GM12872 (cell line): Measurements from ENCODE around the gene CMIP.

Experiments used
- CTCF ChIP-seq: IDR thresholded peaks from 3 replicates; pipeline ENCODE4 v1.5.1; 2011; ENCODE audit warnings: low read depth, mild to moderate bottlenecking, low read length, moderate library complexity; ENCODE audit not compliant: insufficient read depth

The CMIP gene

DNA sequence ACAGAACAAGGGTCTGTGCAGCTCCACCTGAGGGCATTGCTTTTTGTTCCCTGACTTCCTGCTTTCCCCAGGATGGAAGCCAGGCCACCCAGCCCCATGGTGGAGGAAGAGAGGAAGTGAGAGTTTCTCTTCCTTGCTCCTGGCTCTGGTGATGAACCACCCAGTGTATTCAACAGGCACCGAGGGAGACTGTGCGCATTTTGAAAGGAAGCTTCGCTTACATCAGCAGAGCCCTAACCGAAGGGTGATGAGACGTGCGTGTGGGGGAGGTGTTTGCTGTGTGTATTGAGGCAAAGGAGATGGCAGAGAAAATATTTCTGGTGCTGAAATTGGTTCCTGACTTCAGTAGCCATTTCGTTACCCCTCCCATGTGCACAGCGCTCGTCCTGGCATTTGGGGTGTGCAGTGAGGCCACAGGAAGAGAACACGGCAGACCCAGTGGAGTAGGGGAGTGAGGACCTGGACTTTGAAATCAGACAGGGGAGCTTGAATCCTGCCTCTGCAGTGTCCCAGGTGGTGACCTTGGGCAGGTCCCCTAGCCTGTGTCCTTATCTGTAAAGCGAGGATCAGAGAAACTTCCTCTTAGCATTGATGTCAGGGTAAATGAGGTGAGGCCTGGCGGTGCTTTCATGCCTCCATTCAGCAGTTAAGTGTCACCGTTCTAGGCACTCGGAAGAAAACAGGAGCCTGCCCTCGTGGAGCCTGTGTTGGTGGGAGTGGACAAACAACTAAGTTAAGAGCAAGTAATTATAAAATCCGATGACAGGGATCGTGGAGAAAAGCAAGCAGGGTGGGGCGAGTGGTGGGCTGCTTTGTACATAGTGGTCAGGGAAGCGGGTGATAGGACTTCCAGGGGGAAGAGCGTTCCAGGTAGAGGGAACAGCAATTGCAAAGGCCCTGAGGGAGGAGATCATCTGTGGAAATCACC is 7.4 kb downstream of the CMIP start:
- TF ChIP-seq CTCF = no peak

DNA sequence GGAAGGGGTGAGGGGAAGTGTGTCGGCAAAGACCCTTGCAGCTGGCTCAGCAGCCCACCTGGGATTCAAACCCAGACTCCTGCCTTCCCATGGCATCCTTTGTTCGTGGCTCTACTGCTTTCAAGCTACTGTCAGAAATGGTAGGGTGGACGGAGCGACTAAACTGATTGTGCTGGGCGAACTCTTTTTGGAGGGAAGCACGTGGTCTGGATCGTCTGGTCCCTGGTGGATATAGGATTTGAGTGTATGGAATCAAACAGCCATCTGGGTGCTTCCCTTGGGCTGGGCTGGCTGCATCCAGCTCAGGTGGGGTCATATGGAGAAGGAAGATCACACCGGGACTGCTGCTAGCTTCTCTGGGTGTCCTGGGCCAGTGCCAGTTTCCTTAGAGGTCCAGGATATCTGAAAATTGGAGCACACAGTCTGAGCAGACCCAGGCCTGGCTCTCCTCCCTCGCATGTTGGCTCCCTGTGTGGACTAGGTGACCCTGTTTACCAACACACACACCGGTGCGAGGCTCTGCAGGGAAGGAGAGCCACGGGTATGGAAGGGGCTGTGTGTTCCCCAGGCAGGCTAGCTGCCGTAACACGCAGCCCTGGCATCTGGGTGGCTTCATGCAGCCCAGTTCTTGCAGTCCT is 8.6 kb downstream of the CMIP start:
- TF ChIP-seq CTCF = no peak

GRCh38 chr16:81454044-81454443 is 9.4 kb downstream of the CMIP start:
- TF ChIP-seq CTCF = no peak

- TF ChIP-seq CTCF = no peak
These were observed 10.4 kb downstream of the CMIP start for GRCh38 chr16:81455006-81455405.

- no peak for TF ChIP-seq CTCF
These were observed 11.3 kb downstream of the CMIP start for GRCh38 chr16:81455720-81456494.

DNA sequence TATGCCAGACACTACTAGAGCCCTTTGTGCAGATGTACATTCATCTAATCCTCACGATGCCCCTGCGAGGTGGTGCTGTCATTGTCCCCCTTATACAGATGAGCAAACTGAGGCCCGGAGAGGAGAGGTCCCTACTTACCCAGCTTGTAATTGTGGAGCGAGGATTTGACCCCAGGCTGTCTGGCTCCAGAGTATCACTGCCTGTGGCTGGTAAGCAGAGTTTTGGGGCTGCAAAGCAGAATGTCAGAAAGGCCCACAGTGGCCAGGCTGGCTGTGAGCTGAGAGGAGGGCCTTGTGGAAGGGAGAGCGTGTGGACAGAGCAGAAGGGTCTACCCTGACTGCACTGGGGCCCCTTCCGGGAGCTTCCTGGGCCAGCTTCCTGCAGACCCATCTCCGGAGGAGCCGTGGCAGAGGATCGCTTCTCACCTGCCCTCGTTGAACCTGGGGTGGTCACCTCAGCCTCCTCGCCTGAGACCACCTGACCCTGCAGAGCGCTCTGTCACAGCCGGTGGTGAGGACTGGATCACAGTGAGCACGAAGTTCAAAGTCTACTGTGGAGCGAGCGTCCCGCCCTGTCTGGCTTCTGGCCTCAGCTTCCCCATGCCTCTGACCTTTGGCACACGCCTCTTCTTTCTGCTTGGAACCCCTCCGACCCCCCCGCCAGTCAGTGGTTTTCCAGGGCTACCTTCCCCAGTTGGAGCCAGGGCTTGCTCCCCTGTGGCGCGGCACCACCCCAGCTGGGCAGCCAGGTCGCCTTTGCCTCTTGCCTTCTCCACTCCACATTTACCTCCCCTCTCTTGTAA is 12.1 kb downstream of the CMIP start:
- TF ChIP-seq CTCF = no peak
